K562 (cell line): Measurements from ENCODE around the gene COX6A1. TPM values are rescaled to one million over a fixed set of nuclear protein-coding genes. Genes with fewer than 3 reads are reported as not detected.
A peak's percentile ranks its signal among the peaks of the same experiment; 100 is the strongest.

Experiments used
- CHD2 ChIP-seq: IDR thresholded peaks from 2 replicates; pipeline ENCODE4 v1.6.1; 2011; ENCODE audit warnings: low read depth, low read length
- FOXJ3 ChIP-seq: sonication (generic); formaldehyde crosslinking; IDR thresholded peaks from 2 replicates; pipeline ENCODE4 v1.4.0; 2020; ENCODE audit warnings: mild to moderate bottlenecking, missing genetic modification reagents
- HDGF ChIP-seq: fragments of 450-650 bp; IDR thresholded peaks from 2 replicates; pipeline ENCODE4 v1.6.1; 2016
- IRF2 ChIP-seq: sonication (generic); formaldehyde crosslinking; IDR thresholded peaks from 2 replicates; pipeline ENCODE4 v1.8.1; 2022; ENCODE audit warnings: mild to moderate bottlenecking, missing genetic modification reagents
- MCM5 ChIP-seq: fragments of 450-650 bp; IDR thresholded peaks from 2 replicates; pipeline ENCODE4 v1.6.1; 2016; ENCODE audit warnings: low read depth
- PTBP1 ChIP-seq: fragments of 200-400 bp; formaldehyde crosslinking; IDR thresholded peaks from 2 replicates; pipeline ENCODE4 v1.6.1; 2017; ENCODE audit warnings: low read depth, low read length
- TAF7 ChIP-seq: fragments of 450-650 bp; IDR thresholded peaks from 2 replicates; pipeline ENCODE4 v1.6.1; 2016; ENCODE audit warnings: missing genetic modification characterization, missing compliant biosample characterization
- TOE1 ChIP-seq, 2 experiments: fragments of 450-650 bp in 1 of 2; sonication (generic) in 1 of 2; formaldehyde crosslinking in 1 of 2; IDR thresholded peaks; 2 replicates each; pipeline versions ENCODE4 v1.7.1 to v1.8.0; 2016 to 2022; ENCODE audit warnings: borderline replicate concordance in 2 of 2, mild to moderate bottlenecking in 2 of 2, antibody characterized with exemption in 1 of 2, inconsistent platforms in 1 of 2, low read depth in 1 of 2, missing genetic modification reagents in 1 of 2, moderate library complexity in 1 of 2
- ZFP1 ChIP-seq: fragments of 450-650 bp; formaldehyde crosslinking; IDR thresholded peaks from 2 replicates; pipeline ENCODE4 v1.4.0; 2020; ENCODE audit warnings: mild to moderate bottlenecking, mixed read lengths
- polyA plus RNA-seq, 8 experiments: library from polyadenylated mRNA; depleted of rRNA in 4 of 8; stranded (reverse) in 5 of 8; unstranded in 3 of 8; fragments of >200 nt; fragmentation: Nextera tagmentation in 2 of 8; fragmentation: Illumina TruSeq in 1 of 8; extraction: Ambion mirVana in 2 of 8; extraction: Trizol in 1 of 8; gene quantifications; 2 replicates each; pipeline versions ENCODE4 v1.2.1 to v1.2.3, GENCODE V29; 2011 to 2014; ENCODE audit warnings: inconsistent platforms in 1 of 8, missing spikeins in 1 of 8
- total RNA-seq, 7 experiments: library from RNA; depleted of rRNA in 6 of 7; stranded (reverse); fragments of >200 nt in 6 of 7; fragmentation: Illumina TruSeq in 2 of 7; extraction: Trizol in 2 of 7; gene quantifications; 2 replicates each; pipeline versions ENCODE4 v1.2.1 to v1.2.3, GENCODE V29; 2011 to 2021; ENCODE audit warnings: low replicate concordance in 1 of 7
- TF ChIP-seq, protein P1 (sequence below), 3 experiments: fragments of 200-800 bp in 1 of 3; sonication (Bioruptor generic) in 1 of 3; sonication (generic) in 1 of 3; formaldehyde crosslinking in 1 of 3; IDR thresholded peaks; 2 replicates each; pipeline versions ENCODE4 v1.6.1 to v1.8.0; 2016 to 2022; ENCODE audit warnings: mild to moderate bottlenecking in 2 of 3, missing compliant biosample characterization in 2 of 3, missing genetic modification characterization in 2 of 3, missing genetic modification reagents in 1 of 3
- TF ChIP-seq, protein P2 (sequence below): fragments of 150-350 bp; conservative IDR thresholded peaks from 2 replicates; pipeline ENCODE4 v1.6.1; 2014; ENCODE audit warnings: low read length
- TF ChIP-seq, protein P3 (sequence below): sonication (generic); formaldehyde crosslinking; IDR thresholded peaks from 2 replicates; pipeline ENCODE4 v1.8.0; 2022; ENCODE audit warnings: mild to moderate bottlenecking, missing genetic modification reagents
- TF ChIP-seq, protein P4 (sequence below): fragments of 250-450 bp; sonication (Bioruptor Pico); IDR thresholded peaks from 2 replicates; pipeline ENCODE4 v1.5.0; 2021; ENCODE audit warnings: mild to moderate bottlenecking, borderline replicate concordance
- TF ChIP-seq, protein P5 (sequence below): fragments of 250-450 bp; sonication (Bioruptor Pico); IDR thresholded peaks from 2 replicates; pipeline ENCODE4 v1.4.0; 2020; ENCODE audit warnings: borderline replicate concordance

COX6A1 gene
- total and polyA plus RNA-seq, 9 of the 15 experiments (the other 6 are each of a cell fraction or from before 2014, with no cell fraction given): 414 to 4,142 (median 931) TPM

DNA sequence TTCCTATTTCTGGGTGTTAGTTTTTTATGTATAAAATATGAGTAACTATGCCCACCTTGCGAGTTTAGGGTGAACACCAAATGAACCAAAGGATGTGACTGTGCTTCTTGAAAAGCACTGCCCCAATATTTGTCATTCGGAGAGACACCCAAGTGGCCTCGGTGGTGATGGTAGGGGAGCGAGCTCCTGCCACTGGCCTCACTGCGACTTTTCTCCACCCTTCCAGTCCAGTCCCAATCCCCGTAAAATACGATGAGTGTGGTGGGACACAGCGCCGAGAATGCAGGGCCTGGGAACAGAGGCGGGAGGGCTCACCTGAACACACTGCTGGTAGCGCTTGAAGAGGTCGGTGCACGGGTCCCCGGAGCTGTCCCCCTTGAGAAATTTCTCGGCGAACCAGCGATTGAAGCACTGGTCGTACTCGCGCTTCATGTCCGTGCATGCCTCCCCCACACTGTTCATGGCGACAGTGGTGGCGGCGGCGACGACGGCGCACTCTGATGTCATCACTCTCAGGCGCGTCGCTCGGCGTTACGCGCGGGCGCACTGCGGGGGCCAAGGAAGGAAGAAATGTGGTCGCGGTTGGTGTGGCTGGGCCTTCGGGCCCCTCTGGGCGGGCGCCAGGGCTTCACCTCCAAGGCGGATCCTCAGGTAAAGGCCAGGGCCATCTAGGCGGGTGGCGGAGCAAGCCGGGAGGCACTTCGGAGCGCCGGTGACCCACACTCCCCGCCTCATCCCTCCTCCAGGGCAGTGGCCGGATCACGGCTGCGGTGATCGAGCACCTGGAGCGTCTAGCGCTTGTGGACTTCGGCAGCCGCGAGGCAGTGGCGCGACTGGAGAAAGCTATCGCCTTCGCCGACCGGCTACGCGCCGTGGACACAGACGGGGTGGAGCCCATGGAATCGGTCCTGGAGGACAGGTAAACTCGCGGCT, 8.3 kb downstream of the COX6A1 start, which contains the start of the genes GATC and TRIAP1 (continued):
- TF ChIP-seq, protein P1, sequence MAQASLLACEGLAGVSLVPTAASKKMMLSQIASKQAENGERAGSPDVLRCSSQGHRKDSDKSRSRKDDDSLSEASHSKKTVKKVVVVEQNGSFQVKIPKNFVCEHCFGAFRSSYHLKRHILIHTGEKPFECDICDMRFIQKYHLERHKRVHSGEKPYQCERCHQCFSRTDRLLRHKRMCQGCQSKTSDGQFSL (CRISPR knock-in tag; IDR thresholded peaks at IDR 0.05): peak; percentile 94
- TF ChIP-seq, protein P1 (tag; IDR thresholded peaks at IDR 0.05): peak in 1 of 2 experiments; percentile 58; a peak in 1 of 4 replicates
- TF ChIP-seq TOE1 (IDR thresholded peaks at IDR 0.05; ENCODE audit: borderline replicate concordance): peak; percentile 77
- 0 out of 2 replicates have a peak, but pooled peaks have one; percentile 12 for TF ChIP-seq TOE1 (CRISPR knock-in tag; IDR thresholded peaks at IDR 0.05; ENCODE audit: borderline replicate concordance, low read depth)
- no peak for TF ChIP-seq PTBP1
- TF ChIP-seq MCM5: no peak
- TF ChIP-seq, protein P2, sequence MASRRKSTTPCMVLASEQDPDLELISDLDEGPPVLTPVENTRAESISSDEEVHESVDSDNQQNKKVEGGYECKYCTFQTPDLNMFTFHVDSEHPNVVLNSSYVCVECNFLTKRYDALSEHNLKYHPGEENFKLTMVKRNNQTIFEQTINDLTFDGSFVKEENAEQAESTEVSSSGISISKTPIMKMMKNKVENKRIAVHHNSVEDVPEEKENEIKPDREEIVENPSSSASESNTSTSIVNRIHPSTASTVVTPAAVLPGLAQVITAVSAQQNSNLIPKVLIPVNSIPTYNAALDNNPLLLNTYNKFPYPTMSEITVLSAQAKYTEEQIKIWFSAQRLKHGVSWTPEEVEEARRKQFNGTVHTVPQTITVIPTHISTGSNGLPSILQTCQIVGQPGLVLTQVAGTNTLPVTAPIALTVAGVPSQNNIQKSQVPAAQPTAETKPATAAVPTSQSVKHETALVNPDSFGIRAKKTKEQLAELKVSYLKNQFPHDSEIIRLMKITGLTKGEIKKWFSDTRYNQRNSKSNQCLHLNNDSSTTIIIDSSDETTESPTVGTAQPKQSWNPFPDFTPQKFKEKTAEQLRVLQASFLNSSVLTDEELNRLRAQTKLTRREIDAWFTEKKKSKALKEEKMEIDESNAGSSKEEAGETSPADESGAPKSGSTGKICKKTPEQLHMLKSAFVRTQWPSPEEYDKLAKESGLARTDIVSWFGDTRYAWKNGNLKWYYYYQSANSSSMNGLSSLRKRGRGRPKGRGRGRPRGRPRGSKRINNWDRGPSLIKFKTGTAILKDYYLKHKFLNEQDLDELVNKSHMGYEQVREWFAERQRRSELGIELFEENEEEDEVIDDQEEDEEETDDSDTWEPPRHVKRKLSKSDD: peak; percentile 97
- TF ChIP-seq, protein P3, sequence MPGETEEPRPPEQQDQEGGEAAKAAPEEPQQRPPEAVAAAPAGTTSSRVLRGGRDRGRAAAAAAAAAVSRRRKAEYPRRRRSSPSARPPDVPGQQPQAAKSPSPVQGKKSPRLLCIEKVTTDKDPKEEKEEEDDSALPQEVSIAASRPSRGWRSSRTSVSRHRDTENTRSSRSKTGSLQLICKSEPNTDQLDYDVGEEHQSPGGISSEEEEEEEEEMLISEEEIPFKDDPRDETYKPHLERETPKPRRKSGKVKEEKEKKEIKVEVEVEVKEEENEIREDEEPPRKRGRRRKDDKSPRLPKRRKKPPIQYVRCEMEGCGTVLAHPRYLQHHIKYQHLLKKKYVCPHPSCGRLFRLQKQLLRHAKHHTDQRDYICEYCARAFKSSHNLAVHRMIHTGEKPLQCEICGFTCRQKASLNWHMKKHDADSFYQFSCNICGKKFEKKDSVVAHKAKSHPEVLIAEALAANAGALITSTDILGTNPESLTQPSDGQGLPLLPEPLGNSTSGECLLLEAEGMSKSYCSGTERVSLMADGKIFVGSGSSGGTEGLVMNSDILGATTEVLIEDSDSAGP (CRISPR knock-in tag): peak; percentile 72; the same call in 1 of the 2 replicates
- TF ChIP-seq ZFP1: no peak
- TF ChIP-seq CHD2: peak; percentile 55; the same call in 1 of the 2 replicates
- no peak for TF ChIP-seq IRF2
- peak; percentile 80 for TF ChIP-seq TAF7
- no peak for TF ChIP-seq HDGF
- TF ChIP-seq, protein P4, sequence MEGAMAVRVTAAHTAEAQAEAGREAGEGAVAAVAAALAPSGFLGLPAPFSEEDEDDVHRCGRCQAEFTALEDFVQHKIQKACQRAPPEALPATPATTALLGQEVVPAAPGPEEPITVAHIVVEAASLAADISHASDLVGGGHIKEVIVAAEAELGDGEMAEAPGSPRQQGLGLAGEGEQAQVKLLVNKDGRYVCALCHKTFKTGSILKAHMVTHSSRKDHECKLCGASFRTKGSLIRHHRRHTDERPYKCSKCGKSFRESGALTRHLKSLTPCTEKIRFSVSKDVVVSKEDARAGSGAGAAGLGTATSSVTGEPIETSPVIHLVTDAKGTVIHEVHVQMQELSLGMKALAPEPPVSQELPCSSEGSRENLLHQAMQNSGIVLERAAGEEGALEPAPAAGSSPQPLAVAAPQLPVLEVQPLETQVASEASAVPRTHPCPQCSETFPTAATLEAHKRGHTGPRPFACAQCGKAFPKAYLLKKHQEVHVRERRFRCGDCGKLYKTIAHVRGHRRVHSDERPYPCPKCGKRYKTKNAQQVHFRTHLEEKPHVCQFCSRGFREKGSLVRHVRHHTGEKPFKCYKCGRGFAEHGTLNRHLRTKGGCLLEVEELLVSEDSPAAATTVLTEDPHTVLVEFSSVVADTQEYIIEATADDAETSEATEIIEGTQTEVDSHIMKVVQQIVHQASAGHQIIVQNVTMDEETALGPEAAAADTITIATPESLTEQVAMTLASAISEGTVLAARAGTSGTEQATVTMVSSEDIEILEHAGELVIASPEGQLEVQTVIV (CRISPR knock-in tag): no peak
- TF ChIP-seq, protein P5, sequence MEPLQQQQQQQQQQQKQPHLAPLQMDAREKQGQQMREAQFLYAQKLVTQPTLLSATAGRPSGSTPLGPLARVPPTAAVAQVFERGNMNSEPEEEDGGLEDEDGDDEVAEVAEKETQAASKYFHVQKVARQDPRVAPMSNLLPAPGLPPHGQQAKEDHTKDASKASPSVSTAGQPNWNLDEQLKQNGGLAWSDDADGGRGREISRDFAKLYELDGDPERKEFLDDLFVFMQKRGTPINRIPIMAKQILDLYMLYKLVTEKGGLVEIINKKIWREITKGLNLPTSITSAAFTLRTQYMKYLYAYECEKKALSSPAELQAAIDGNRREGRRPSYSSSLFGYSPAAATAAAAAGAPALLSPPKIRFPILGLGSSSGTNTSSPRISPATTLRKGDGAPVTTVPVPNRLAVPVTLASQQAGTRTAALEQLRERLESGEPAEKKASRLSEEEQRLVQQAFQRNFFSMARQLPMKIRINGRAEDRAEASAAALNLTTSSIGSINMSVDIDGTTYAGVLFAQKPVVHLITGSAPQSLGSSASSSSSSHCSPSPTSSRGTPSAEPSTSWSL (CRISPR knock-in tag): 0 out of 2 replicates have a peak, but pooled peaks have one; percentile 49
- no peak for TF ChIP-seq FOXJ3 (CRISPR knock-in tag)
